HCT116 (cell line): ENCODE results near the gene PTPRJ. TPM values are rescaled to one million over a fixed set of nuclear protein-coding genes. Genes with fewer than 3 reads are reported as not detected.

Source experiments
- ATAC-seq: fragments of 200-7000 bp; cut with Tn5 transposase; 2 replicates; pipeline ENCODE4 v1.9.1; 2020; ENCODE audit warnings: mild to moderate bottlenecking, moderate library complexity
- BruUV-seq: library from RNA; stranded (reverse); fragments of 400-500 nt; replicated peaks from 2 replicates; lab custom pipeline; 2021; lab: Mats Ljungman, UMichigan
- CTCF ChIA-PET: fragments of 300-600 bp; sonication (Branson Sonifier 250); formaldehyde crosslinking; loops from one replicate; lab custom pipeline; 2021; ENCODE audit warnings: antibody characterized with exemption; lab: Charles Lee
- POLR2A ChIA-PET: fragments of 300-600, 350-600 bp; sonication (Branson Sonifier 250); formaldehyde crosslinking; loops from one replicate; lab custom pipeline; 2021; ENCODE audit warnings: antibody characterized with exemption; lab: Charles Lee
- RAD21 ChIA-PET, 2 experiments: fragments of 300-600 bp; sonication (Branson Sonifier 250); formaldehyde crosslinking; loops; one replicate each; lab custom pipeline; 2023; ENCODE audit warnings: low total read pairs in 2 of 2; ENCODE audit not compliant: uncharacterized antibody in 2 of 2, unreplicated experiment in 2 of 2, low non-redundant PET in 1 of 2; lab: Charles Lee
- DNase-seq: peaks from one replicate; pipeline ENCODE4 v3.0.0-alpha.2; 2010; ENCODE audit warnings: low read depth, low spot score
- H2AFZ ChIP-seq: fragments of 200-600 bp; shearing (Covaris generic), sonication (generic); 2 replicates; pipeline ENCODE4 v1.6.1; 2017; ENCODE audit warnings: low read depth, mixed run types, mixed read lengths, antibody characterized with exemption, low read length; ENCODE audit not compliant: poor library complexity, severe bottlenecking
- H3K27ac ChIP-seq: 2 replicates; pipeline ENCODE4 v1.5.1; 2012; ENCODE audit warnings: low read depth, low read length
- H3K27me3 ChIP-seq: fragments of 200-600 bp; sonication (generic); 2 replicates; pipeline ENCODE4 v1.6.1; 2016; ENCODE audit warnings: mixed run types, low read length, mixed read lengths; ENCODE audit not compliant: insufficient read depth
- H3K36me3 ChIP-seq, 2 experiments: fragments of 200-500 bp in 1 of 2; fragments of 200-600 bp in 1 of 2; sonication (Bioruptor generic) in 1 of 2; sonication (generic) in 1 of 2; 2 replicates each; pipeline versions ENCODE4 v1.5.1 to v1.6.1; 2014 to 2016; ENCODE audit warnings: low read length in 2 of 2, inconsistent platforms in 1 of 2, mixed read lengths in 1 of 2, mixed run types in 1 of 2; ENCODE audit not compliant: insufficient read depth in 2 of 2, control insufficient read depth in 1 of 2
- H3K4me1 ChIP-seq, 2 experiments: fragments of 200-600 bp in 1 of 2; sonication (generic) in 1 of 2; 2 replicates each; pipeline versions ENCODE4 v1.5.1 to v1.6.1; 2012 to 2017; ENCODE audit warnings: low read length in 2 of 2, inconsistent platforms in 1 of 2, mild to moderate bottlenecking in 1 of 2, mixed read lengths in 1 of 2, mixed run types in 1 of 2, moderate library complexity in 1 of 2; ENCODE audit not compliant: insufficient read depth in 2 of 2, control insufficient read depth in 1 of 2
- H3K4me2 ChIP-seq: fragments of 200-600 bp; sonication (generic); 2 replicates; pipeline ENCODE4 v1.6.1; 2017; ENCODE audit warnings: mixed run types, low read length, mixed read lengths
- H3K4me3 ChIP-seq, 2 experiments: fragments of 200-600 bp in 1 of 2; sonication (generic) in 1 of 2; replicated peaks in 1 of 2; 2 replicates each; pipeline ENCODE4 v1.5.1; 2011 to 2016; ENCODE audit warnings: low read length in 2 of 2, control low read depth in 1 of 2, low read depth in 1 of 2, mild to moderate bottlenecking in 1 of 2, mixed read lengths in 1 of 2, mixed run types in 1 of 2
- H3K79me2 ChIP-seq: fragments of 200-600 bp; sonication (generic); 2 replicates; pipeline ENCODE4 v1.6.1; 2017; ENCODE audit warnings: mild to moderate bottlenecking, mixed run types, low read length, moderate library complexity, mixed read lengths; ENCODE audit not compliant: insufficient read depth
- H3K9ac ChIP-seq: fragments of 200-600 bp; sonication (generic); 2 replicates; pipeline ENCODE4 v1.6.1; 2016; ENCODE audit warnings: low read length, mixed read lengths
- H3K9me2 ChIP-seq: fragments of 200-600 bp; sonication (generic), shearing (Covaris generic); 2 replicates; pipeline ENCODE4 v1.6.1; 2017; ENCODE audit warnings: mixed run types, mild to moderate bottlenecking, moderate library complexity; ENCODE audit not compliant: insufficient read depth
- H3K9me3 ChIP-seq, 2 experiments: fragments of 200-500 bp in 1 of 2; fragments of 200-600 bp in 1 of 2; sonication (Bioruptor generic) in 1 of 2; sonication (generic) in 1 of 2; 2 replicates each; pipeline ENCODE4 v1.6.1; 2014 to 2017; ENCODE audit warnings: low read length in 2 of 2, mixed read lengths in 2 of 2, inconsistent platforms in 1 of 2, low read depth in 1 of 2, mild to moderate bottlenecking in 1 of 2, mixed run types in 1 of 2, moderate library complexity in 1 of 2; ENCODE audit not compliant: control insufficient read depth in 1 of 2, insufficient read depth in 1 of 2
- H4K20me1 ChIP-seq: fragments of 200-600 bp; sonication (generic), shearing (Covaris generic); 2 replicates; pipeline ENCODE4 v1.6.1; 2017; ENCODE audit warnings: mixed run types, mild to moderate bottlenecking, moderate library complexity; ENCODE audit not compliant: insufficient read depth
- EZH2phosphoT487 ChIP-seq: fragments of 200-600 bp; IDR thresholded peaks from 2 replicates; pipeline ENCODE4 v1.6.1; 2018; ENCODE audit warnings: antibody characterized with exemption, borderline replicate concordance
- FOSL1 ChIP-seq: IDR thresholded peaks from 2 replicates; pipeline ENCODE4 v1.6.1; 2012; ENCODE audit warnings: low read depth
- JUND ChIP-seq: IDR thresholded peaks from 2 replicates; pipeline ENCODE4 v1.6.1; 2012
- POLR2AphosphoS5 ChIP-seq: IDR thresholded peaks from 2 replicates; pipeline ENCODE4 v1.6.1; 2011; ENCODE audit warnings: mild to moderate bottlenecking, low read depth, low read length, moderate library complexity
- RAD21 ChIP-seq: IDR thresholded peaks from 2 replicates; pipeline ENCODE4 v1.6.1; 2012; ENCODE audit warnings: low read depth, mild to moderate bottlenecking
- ZFX ChIP-seq: fragments of 450-650 bp; IDR thresholded peaks from 2 replicates; pipeline ENCODE4 v1.6.1; 2017
- intact Hi-C: fragments of 100-400 bp; cut with micrococcal nuclease; formaldehyde crosslinking; loops from 2 replicates; pipeline ENCODE4 v1.10.0; 2022
- total RNA-seq: library from RNA; stranded (reverse); gene quantifications from one replicate; pipeline ENCODE4 v1.2.1, GENCODE V29; 2021; ENCODE audit not compliant: unreplicated experiment
- TF ChIP-seq, protein P1 (sequence below): IDR thresholded peaks from 2 replicates; pipeline ENCODE4 v1.6.1; 2012
- TF ChIP-seq, protein P2 (sequence below): IDR thresholded peaks from 2 replicates; pipeline ENCODE4 v1.6.1; 2012
- TF ChIP-seq, protein P3 (sequence below), 3 experiments: fragments of 200-600 bp in 1 of 3; sonication (generic) in 1 of 3; IDR thresholded peaks in 2 of 3; conservative IDR thresholded peaks in 1 of 3; 2 replicates each; pipeline ENCODE4 v1.5.1; 2012 to 2017; ENCODE audit warnings: low read depth in 2 of 3, low read length in 2 of 3, antibody characterized with exemption in 1 of 3, borderline replicate concordance in 1 of 3, control low read depth in 1 of 3, mild to moderate bottlenecking in 1 of 3, mixed read lengths in 1 of 3, mixed run types in 1 of 3, moderate library complexity in 1 of 3; ENCODE audit not compliant: insufficient read depth in 1 of 3

Gene PTPRJ
- total RNA-seq, 1 experiment from 2014 or later: 19.1 TPM

DNA sequence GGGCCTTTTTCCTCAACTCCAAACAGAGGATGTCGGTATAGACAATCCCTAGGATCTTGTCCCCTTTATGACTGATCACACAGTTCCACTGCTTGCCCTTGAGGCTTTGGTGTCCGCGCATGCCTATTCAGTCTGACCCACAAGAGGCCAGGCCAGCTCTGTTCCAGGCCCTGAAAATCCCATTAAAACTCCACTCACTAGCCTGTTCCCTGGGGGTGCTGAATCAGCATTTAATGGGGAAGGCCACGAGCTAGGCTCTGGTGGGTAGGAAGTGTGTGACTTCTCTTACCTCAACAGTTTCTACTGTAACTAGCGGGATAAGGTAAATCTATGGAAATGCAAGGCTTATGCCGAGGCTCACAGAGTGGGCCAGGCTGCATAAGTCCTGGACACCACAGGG is 117.7 kb downstream of the PTPRJ start (continued):
- TF ChIP-seq FOSL1: no peak
- no peak for TF ChIP-seq POLR2AphosphoS5
- no peak for TF ChIP-seq RAD21
- TF ChIP-seq JUND: no peak
- TF ChIP-seq, protein P1, sequence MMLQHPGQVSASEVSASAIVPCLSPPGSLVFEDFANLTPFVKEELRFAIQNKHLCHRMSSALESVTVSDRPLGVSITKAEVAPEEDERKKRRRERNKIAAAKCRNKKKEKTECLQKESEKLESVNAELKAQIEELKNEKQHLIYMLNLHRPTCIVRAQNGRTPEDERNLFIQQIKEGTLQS: no peak
- TF ChIP-seq, protein P2, sequence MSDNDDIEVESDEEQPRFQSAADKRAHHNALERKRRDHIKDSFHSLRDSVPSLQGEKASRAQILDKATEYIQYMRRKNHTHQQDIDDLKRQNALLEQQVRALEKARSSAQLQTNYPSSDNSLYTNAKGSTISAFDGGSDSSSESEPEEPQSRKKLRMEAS: no peak
- TF ChIP-seq, protein P3, sequence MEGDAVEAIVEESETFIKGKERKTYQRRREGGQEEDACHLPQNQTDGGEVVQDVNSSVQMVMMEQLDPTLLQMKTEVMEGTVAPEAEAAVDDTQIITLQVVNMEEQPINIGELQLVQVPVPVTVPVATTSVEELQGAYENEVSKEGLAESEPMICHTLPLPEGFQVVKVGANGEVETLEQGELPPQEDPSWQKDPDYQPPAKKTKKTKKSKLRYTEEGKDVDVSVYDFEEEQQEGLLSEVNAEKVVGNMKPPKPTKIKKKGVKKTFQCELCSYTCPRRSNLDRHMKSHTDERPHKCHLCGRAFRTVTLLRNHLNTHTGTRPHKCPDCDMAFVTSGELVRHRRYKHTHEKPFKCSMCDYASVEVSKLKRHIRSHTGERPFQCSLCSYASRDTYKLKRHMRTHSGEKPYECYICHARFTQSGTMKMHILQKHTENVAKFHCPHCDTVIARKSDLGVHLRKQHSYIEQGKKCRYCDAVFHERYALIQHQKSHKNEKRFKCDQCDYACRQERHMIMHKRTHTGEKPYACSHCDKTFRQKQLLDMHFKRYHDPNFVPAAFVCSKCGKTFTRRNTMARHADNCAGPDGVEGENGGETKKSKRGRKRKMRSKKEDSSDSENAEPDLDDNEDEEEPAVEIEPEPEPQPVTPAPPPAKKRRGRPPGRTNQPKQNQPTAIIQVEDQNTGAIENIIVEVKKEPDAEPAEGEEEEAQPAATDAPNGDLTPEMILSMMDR (IDR thresholded peaks at IDR 0.05 in 2 of 3, conservative IDR thresholded peaks at IDR 0.05 in 1 of 3; ENCODE audit: borderline replicate concordance in 1 of 3, insufficient read depth in 1 of 3, low read depth in 2 of 3, low read length in 2 of 3): no peak
- TF ChIP-seq, all 23 proteins: peak for 0

DNA sequence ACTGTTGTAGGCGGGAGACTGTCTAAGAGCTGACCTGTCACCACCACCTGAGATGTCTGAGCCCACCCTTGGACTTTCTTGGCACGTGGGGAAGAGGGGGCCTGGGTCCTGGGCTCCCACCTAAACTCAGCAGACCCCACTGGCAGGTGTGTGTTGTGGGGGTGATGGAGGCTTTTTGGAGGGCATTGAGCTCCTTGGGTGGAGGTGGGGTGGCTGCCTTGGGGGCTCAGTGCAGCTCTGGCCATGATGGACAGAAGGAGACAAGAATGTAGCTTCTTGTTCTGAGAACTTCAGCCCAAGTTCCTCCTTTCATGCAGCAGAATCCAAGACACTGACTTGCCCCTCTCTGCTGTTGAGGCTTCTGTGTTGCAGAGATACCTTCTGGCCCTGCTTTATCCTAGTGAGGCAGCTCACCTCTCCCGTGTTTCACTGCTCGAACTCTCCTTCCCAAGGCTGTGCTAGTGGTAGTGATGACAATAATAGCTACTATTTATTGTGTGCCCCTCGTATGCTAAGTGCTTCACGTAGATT is 119.6 kb downstream of the PTPRJ start:
- Histone ChIP-seq H3K27ac (no peak overlapping the region), H3K4me2 (no peak overlapping the region), H3K36me3 (no peaks in the 10 kb centered on the region), H3K9ac (no peak overlapping the region), H3K79me2 (no peaks in the 10 kb centered on the region; the same call in 1 of the 2 replicates), H3K4me3 (no peak overlapping the region), H3K4me1 (peaks cover 23 to 31% of the 10 kb centered on the region in 2 experiments), H2AFZ (no peak overlapping the region), H4K20me1 (no peaks in the 10 kb centered on the region), H3K27me3 (no peaks in the 10 kb centered on the region), H3K9me3 (no peaks in the 10 kb centered on the region), H3K9me2 (no peaks in the 10 kb centered on the region)
- ATAC-seq: no peak
- ChIA-PET RAD21 (no interaction called here), CTCF (interaction anchor here (1.3 kb wide), 1 partner anchor 9 kb away, joined by 3 read pairs; no protein-coding TSS in a partner anchor), POLR2A (no interaction called here)
- no peak for DNase-seq
- intact Hi-C loops: no loop called here
- BruUV-seq: no TSS peak
- TF ChIP-seq EZH2phosphoT487 (no peak), ZFX (no peak)
